CD14-positive monocyte (primary cell): ENCODE measurements around the gene MTSS2. TPM values are rescaled to one million over a fixed set of nuclear protein-coding genes. Genes with fewer than 3 reads are reported as not detected.

ENCODE experiments used
- DNase-seq, 3 donors: peaks; one replicate each; pipeline ENCODE4 v3.0.0-alpha.2; 2011 to 2022
- H2AFZ ChIP-seq: 2 replicates; pipeline ENCODE4 v1.6.0; 2012; ENCODE audit warnings: mild to moderate bottlenecking, low read depth, low read length, inconsistent platforms; ENCODE audit not compliant: insufficient read depth, poor library complexity, severe bottlenecking
- H3K27ac ChIP-seq, 2 donors: 1 replicate in 1 of 2; 2 replicates in 1 of 2; pipeline ENCODE4 v1.5.1; 2012 to 2013; ENCODE audit warnings: low read length in 2 of 2, control low read depth in 1 of 2, inconsistent platforms in 1 of 2, low read depth in 1 of 2, mild to moderate bottlenecking in 1 of 2
- H3K27me3 ChIP-seq, 2 donors: one replicate each; pipeline versions ENCODE4 v1.6.0 to v1.6.1; 2011 to 2013; ENCODE audit warnings: low read length in 2 of 2; ENCODE audit not compliant: control insufficient read depth in 2 of 2, insufficient read depth in 2 of 2
- H3K36me3 ChIP-seq, 2 donors: replicated peaks in 1 of 2; 1 replicate in 1 of 2; 2 replicates in 1 of 2; pipeline versions ENCODE4 v1.5.1 to v1.6.1; 2012 to 2013; ENCODE audit warnings: low read length in 2 of 2, control low read depth in 1 of 2, inconsistent platforms in 1 of 2, mild to moderate bottlenecking in 1 of 2; ENCODE audit not compliant: insufficient read depth in 2 of 2, control insufficient read depth in 1 of 2
- H3K4me1 ChIP-seq, 2 donors: 1 replicate in 1 of 2; 2 replicates in 1 of 2; pipeline versions ENCODE4 v1.5.1 to v1.6.1; 2012 to 2013; ENCODE audit warnings: low read length in 2 of 2, control low read depth in 1 of 2, inconsistent platforms in 1 of 2, mild to moderate bottlenecking in 1 of 2, moderate library complexity in 1 of 2; ENCODE audit not compliant: insufficient read depth in 2 of 2, control insufficient read depth in 1 of 2
- H3K4me2 ChIP-seq: replicated peaks from 2 replicates; pipeline ENCODE3; 2012; ENCODE audit warnings: low read length, moderate library complexity, mild to moderate bottlenecking; ENCODE audit not compliant: poor library complexity, severe bottlenecking; ENCODE audit errors: extremely low read depth
- H3K4me3 ChIP-seq, 3 experiments: fragments of 200-600 bp in 1 of 3; sonication (generic) in 1 of 3; replicated peaks in 1 of 3; 1 replicate in 2 of 3; 2 replicates in 1 of 3; pipeline ENCODE4 v1.5.1; 2011 to 2013; ENCODE audit warnings: low read length in 3 of 3, mild to moderate bottlenecking in 3 of 3, control low read depth in 2 of 3, low read depth in 2 of 3, inconsistent platforms in 1 of 3, moderate library complexity in 1 of 3
- H3K79me2 ChIP-seq: 2 replicates; pipeline ENCODE4 v1.6.0; 2012; ENCODE audit warnings: mild to moderate bottlenecking, control low read depth, inconsistent platforms, low read length, moderate library complexity; ENCODE audit not compliant: insufficient read depth
- H3K9ac ChIP-seq: 2 replicates; pipeline ENCODE4 v1.6.0; 2017; ENCODE audit warnings: low read length, mild to moderate bottlenecking; ENCODE audit not compliant: insufficient read depth, poor library complexity, severe bottlenecking
- H3K9me3 ChIP-seq, 2 donors: replicated peaks in 1 of 2; 1 replicate in 1 of 2; 2 replicates in 1 of 2; pipeline versions ENCODE4 v1.5.1 to v1.6.1; 2012 to 2013; ENCODE audit warnings: low read length in 2 of 2, control low read depth in 1 of 2; ENCODE audit not compliant: control insufficient read depth in 1 of 2, insufficient read depth in 1 of 2
- H4K20me1 ChIP-seq: 2 replicates; pipeline ENCODE4 v1.6.0; 2012; ENCODE audit warnings: mild to moderate bottlenecking, low read length, control low read depth, moderate library complexity; ENCODE audit not compliant: insufficient read depth
- H3K27ac Mint-ChIP-seq, 7 donors: one replicate each; pipeline ENCODE4 v1.8.0; 2020; ENCODE audit warnings: mild to moderate bottlenecking in 7 of 7, mixed read lengths in 7 of 7, moderate library complexity in 6 of 7, inconsistent platforms in 2 of 7
- H3K27me3 Mint-ChIP-seq, 3 donors: one replicate each; pipeline ENCODE4 v1.8.0; 2021 to 2022; ENCODE audit warnings: low read depth in 3 of 3, mild to moderate bottlenecking in 3 of 3, mixed read lengths in 3 of 3, moderate library complexity in 3 of 3, inconsistent platforms in 1 of 3
- H3K36me3 Mint-ChIP-seq, 2 donors: one replicate each; pipeline ENCODE4 v1.8.0; 2020; ENCODE audit warnings: mixed read lengths in 2 of 2, inconsistent platforms in 1 of 2, mild to moderate bottlenecking in 1 of 2
- H3K4me1 Mint-ChIP-seq: one replicate; pipeline ENCODE4 v1.8.0; 2020; ENCODE audit warnings: mild to moderate bottlenecking, mixed read lengths
- H3K4me3 Mint-ChIP-seq, 2 donors: one replicate each; pipeline ENCODE4 v1.8.0; 2020; ENCODE audit warnings: mild to moderate bottlenecking in 2 of 2, mixed read lengths in 2 of 2, moderate library complexity in 1 of 2
- H3K9me3 Mint-ChIP-seq, 7 donors: one replicate each; pipeline ENCODE4 v1.8.0; 2020 to 2022; ENCODE audit warnings: mixed read lengths in 7 of 7, mild to moderate bottlenecking in 6 of 7, moderate library complexity in 6 of 7, inconsistent platforms in 2 of 7
- WGBS: methylation state at CpG from one replicate; pipeline ENCODE4 v1.1.5; 2013; ENCODE audit warnings: missing lambda C conversion rate; ENCODE audit not compliant: insufficient coverage; 5-methylcytosine and 5-hydroxymethylcytosine counted together
- intact Hi-C, 2 donors: fragments of 100-400 bp; cut with micrococcal nuclease; formaldehyde crosslinking; loops; one replicate each; pipeline versions ENCODE4 v1.15.0 to v1.15.1; 2023
- polyA plus RNA-seq, 3 donors: library from polyadenylated mRNA; depleted of rRNA in 1 of 3; unstranded in 2 of 3; stranded (reverse) in 1 of 3; fragments of 300-500 nt in 2 of 3; fragments of >200 nt in 1 of 3; fragmentation: Illumina TruSeq in 2 of 3; gene quantifications; 1 replicate in 2 of 3; 2 replicates in 1 of 3; pipeline ENCODE4 v1.2.3, GENCODE V29; 2012 to 2021
- TF ChIP-seq, protein P1 (sequence below): fragments of 200-600 bp; IDR thresholded peaks from one replicate; pipeline ENCODE4 v1.8.0; 2022; ENCODE audit warnings: antibody characterized with exemption, mild to moderate bottlenecking

Gene MTSS2
- polyA plus RNA-seq, 3 donors = 1.5 TPM; not detected in 2

DNA sequence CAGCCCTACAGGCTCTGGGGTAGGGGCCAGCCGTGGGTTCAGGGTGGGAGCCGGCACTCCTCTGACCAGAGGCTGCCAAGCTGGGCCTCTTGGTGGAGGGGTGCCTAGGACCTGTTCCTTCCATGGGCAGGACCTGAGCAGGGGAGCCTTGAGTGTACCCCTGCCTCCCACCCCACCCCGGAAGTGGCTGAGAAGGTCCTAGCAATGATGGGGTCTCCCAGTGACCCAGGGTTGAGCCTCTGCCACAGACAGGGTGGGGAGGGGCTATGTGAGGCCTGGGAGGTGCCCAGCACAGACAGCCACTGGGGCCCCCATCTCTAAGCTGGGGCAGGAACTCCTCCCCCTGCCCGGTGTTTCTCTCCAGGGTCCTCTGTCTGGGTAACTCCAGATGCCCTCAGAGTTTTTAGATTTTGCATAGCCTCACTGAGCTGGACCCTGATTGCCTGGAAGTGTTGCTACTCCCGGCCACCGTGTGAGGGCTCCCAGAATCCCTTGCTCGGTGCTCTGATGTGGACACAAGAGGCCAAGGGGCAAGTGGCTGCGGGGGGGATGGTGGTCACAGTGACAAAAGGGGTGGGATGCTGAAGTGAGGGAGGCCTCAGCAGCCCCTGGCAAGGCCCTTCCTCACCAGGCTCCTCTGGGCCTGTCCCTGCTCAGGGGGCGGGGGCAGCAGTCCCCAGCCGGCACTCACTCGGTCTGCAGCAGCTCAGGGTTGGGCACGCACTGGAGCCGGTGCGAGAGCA lies 6.4 kb upstream of the MTSS2 start:
- Histone ChIP-seq H3K4me1 (peaks cover 4 to 5% of the 10 kb centered on the region in 2 donors), H3K27ac (no peak overlapping the region), H3K36me3 (peaks cover 22 to 53% of the 10 kb centered on the region in 2 donors), H3K9ac (no peak overlapping the region), H3K4me3 (no peak overlapping the region), H3K9me3 (no peaks in the 10 kb centered on the region), H2AFZ (no peak overlapping the region), H3K79me2 (no peaks in the 10 kb centered on the region), H3K4me2 (no peak overlapping the region), H4K20me1 (no peaks in the 10 kb centered on the region), H3K27me3 (no peaks in the 10 kb centered on the region)
- H3K4me3 Mint-ChIP-seq = no peak overlapping the region
- peaks cover 5% of the 10 kb centered on the region for H3K4me1 Mint-ChIP-seq
- TF ChIP-seq, protein P1, sequence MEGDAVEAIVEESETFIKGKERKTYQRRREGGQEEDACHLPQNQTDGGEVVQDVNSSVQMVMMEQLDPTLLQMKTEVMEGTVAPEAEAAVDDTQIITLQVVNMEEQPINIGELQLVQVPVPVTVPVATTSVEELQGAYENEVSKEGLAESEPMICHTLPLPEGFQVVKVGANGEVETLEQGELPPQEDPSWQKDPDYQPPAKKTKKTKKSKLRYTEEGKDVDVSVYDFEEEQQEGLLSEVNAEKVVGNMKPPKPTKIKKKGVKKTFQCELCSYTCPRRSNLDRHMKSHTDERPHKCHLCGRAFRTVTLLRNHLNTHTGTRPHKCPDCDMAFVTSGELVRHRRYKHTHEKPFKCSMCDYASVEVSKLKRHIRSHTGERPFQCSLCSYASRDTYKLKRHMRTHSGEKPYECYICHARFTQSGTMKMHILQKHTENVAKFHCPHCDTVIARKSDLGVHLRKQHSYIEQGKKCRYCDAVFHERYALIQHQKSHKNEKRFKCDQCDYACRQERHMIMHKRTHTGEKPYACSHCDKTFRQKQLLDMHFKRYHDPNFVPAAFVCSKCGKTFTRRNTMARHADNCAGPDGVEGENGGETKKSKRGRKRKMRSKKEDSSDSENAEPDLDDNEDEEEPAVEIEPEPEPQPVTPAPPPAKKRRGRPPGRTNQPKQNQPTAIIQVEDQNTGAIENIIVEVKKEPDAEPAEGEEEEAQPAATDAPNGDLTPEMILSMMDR = no peak
- WGBS = 92% methylated on average over 11 of the region's 14 CpGs
- DNase-seq = no peak
- no peak overlapping the region for H3K27ac Mint-ChIP-seq
- peaks cover 22 to 62% of the 10 kb centered on the region in 2 donors for H3K36me3 Mint-ChIP-seq
- peaks cover 0 to 1% (median under 1%) of the 10 kb centered on the region in 3 donors for H3K27me3 Mint-ChIP-seq
- peaks cover 0 to 3% (median 0%) of the 10 kb centered on the region in 7 donors for H3K9me3 Mint-ChIP-seq
- intact Hi-C loops = no loop called here

- TF ChIP-seq, protein P1 = no peak
- Histone ChIP-seq H2AFZ (no peak overlapping the region), H3K9ac (no peak overlapping the region), H3K4me3 (no peak overlapping the region), H3K4me2 (no peak overlapping the region), H3K79me2 (no peaks in the 10 kb centered on the region), H3K9me3 (no peaks in the 10 kb centered on the region), H3K4me1 (no peaks in the 10 kb centered on the region), H3K27ac (no peak overlapping the region), H3K27me3 (peaks cover 0 to 6% of the 10 kb centered on the region in 2 donors), H3K36me3 (peaks cover 22 to 53% of the 10 kb centered on the region in 2 donors), H4K20me1 (peaks cover 7% of the 10 kb centered on the region)
- intact Hi-C loops = no loop called here
- 98% methylated on average over 24 of the region's 26 CpGs for WGBS
- no peak for DNase-seq
- Mint-ChIP-seq H3K27me3 (peaks cover 2 to 9% (median 4%) of the 10 kb centered on the region in 3 donors), H3K4me1 (peaks cover 1% of the 10 kb centered on the region), H3K9me3 (peaks cover 0 to 3% (median 0%) of the 10 kb centered on the region in 7 donors), H3K27ac (peak overlapping the region in 1 of 7 donors; percentile 46), H3K4me3 (no peak overlapping the region), H3K36me3 (peaks cover 25 to 62% of the 10 kb centered on the region in 2 donors)
These were observed 5.6 kb upstream of the MTSS2 start for GRCh38 chr16:70691223-70692129.
